ENCODE results near the gene CYB5D1. TPM values are rescaled to one million over a fixed set of nuclear protein-coding genes. Genes with fewer than 3 reads are reported as not detected.

CYB5D1 gene
- total RNA-seq, 4 donors from 2014 or later, result 7.0 to 14.1 (median 9.1) TPM

DNA sequence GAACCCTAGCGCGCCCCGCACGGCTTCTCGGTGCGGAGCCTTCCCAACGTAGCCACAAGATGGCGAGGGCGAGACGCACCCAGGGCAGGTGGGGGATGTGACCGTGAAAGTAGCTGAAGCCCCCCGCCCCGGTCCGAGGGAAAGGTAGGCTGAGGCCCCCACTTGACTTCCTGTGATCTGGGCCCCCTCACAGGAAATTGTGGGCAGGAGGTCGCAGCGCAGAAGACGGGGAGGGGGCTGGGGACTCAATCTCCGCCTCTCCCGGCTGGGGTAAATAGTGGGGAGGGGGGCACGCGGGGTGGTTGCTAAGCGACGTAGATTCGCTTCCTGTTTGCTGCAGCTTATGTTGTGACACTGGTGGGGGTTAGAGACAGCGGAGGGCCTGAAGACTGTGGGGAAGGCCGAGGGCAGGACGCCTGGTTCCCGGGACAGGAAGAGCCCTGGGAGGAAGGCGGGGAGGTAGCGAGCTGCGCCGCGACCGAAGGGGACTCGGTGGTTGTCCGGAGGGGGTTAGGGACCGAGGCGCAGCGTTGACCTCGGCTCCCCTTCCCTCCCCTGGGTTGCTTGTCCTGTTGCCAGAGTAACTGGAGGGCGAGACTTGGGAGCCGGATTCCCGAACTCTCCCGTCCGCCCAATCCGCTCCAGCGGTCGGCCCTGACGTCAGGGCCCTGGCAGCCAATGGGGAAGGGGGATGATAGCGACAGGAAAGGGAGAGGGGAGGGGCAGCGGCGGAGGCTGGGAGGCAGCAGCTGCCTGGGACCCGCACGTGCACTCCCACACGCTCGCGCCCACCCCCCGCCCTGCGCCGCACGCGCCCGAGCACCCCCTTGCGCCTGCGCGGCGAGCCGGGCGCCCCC lies 22.6 kb upstream of the CYB5D1 start:
- intact Hi-C loops (cut with DNase I; ENCODE audit: low total_unique reads), result no loop called here
- WGBS, 2 donors, result 1% methylated on average over 50 to 52 of the region's 69 CpGs
- peak in 1 of 2 donors; percentile 47 for TF ChIP-seq POLR2A (IDR thresholded peaks at IDR 0.05)
- TF ChIP-seq, protein P1, sequence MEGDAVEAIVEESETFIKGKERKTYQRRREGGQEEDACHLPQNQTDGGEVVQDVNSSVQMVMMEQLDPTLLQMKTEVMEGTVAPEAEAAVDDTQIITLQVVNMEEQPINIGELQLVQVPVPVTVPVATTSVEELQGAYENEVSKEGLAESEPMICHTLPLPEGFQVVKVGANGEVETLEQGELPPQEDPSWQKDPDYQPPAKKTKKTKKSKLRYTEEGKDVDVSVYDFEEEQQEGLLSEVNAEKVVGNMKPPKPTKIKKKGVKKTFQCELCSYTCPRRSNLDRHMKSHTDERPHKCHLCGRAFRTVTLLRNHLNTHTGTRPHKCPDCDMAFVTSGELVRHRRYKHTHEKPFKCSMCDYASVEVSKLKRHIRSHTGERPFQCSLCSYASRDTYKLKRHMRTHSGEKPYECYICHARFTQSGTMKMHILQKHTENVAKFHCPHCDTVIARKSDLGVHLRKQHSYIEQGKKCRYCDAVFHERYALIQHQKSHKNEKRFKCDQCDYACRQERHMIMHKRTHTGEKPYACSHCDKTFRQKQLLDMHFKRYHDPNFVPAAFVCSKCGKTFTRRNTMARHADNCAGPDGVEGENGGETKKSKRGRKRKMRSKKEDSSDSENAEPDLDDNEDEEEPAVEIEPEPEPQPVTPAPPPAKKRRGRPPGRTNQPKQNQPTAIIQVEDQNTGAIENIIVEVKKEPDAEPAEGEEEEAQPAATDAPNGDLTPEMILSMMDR (IDR thresholded peaks at IDR 0.05), result no peak
- peak; percentile 96 to 99 for DNase-seq (ENCODE audit: low spot score in 2 of 2)
- peak overlapping the region; percentile 77 for H3K4me3 ChIP-seq (ENCODE audit: low read depth, poor library complexity, severe bottlenecking)

DNA sequence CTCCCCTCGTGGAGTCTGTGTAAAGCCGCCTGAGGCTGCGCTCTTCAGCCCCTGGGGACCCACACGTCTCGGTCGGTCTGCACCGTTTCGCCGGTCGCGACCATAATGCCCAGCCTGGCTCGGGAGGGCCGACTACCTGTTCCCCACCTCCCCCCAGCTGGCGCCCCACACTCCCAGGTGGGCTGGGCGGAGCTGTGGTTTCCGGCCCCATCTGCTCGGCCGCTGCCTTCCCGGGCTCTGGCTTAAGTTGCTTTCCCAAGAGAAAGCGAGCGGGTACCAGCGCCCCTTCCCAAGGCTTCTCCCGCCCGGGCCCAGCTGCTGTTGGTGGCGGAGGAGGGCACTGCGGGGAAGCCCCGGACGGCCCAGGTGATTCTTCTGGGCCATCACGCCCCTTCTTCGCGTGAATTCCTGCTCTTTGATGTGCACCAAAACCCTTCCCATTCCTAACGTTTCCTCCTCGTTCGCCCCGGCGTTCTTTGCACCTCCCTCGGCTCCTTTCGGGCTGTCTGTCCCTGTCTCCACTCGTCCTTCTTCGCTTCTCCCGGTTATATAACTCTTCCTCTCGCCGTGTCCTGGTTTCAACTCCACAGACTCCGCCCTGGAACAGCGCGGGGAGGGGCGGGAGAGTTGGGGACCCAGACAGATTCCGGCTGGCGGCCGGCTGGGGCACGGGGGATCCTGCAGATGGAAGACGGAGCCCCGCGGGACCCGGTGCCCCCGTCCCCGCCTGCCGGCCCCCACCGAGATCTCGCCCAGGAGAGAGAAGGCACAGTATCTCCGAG lies 21.8 kb upstream of the CYB5D1 start:
- H3K4me3 ChIP-seq (ENCODE audit: low read depth, poor library complexity, severe bottlenecking), result peak overlapping the region; percentile 37
- TF ChIP-seq, protein P1 (IDR thresholded peaks at IDR 0.05), result no peak
- TF ChIP-seq POLR2A (IDR thresholded peaks at IDR 0.05), result no peak
- DNase-seq (ENCODE audit: low spot score in 2 of 2), result peak in 1 of 2 donors; percentile 94
- intact Hi-C loops (cut with DNase I; ENCODE audit: low total_unique reads), result no loop called here
- WGBS, 2 donors, result 0 to 1% methylated on average over 56 to 57 of the region's 61 CpGs

DNA sequence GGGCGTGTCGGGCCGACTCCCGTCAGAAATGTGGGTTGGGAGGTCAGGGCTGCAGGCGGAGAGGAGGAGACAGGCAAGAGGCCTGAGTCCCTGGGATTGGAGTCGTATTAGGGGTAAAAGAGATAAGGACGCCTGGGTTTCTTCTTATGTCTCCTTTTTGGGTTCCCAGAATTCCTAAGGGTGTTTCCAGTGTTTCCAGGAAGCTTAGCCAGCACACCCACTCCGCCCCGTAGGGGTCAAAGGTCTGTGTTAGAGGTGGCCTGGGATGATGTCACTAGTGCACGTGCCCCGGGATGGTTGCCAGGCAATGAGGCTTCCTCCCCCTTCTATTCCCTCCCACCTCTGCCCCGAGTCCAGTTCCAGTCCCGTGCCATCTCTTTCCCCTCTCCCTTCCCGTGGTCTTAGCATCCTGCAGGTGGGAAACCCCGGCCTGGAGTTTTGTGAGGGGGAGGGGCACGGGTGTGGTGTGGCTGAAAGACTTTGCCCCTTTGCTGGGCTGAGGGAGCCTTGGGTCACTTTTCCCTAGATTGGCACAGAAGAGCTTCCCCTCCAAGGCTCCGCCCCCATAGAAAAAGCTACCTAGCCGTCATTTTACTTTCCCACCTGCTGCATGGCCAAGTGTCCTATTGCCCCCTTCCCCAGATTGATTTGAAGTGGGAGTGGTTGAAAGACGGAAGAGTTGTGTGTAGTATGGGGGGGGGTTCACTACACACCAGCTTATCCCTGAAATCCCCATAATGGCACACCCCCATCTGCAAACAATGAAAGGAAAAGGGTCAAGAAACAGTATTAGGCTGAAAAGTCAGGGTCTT lies 21.0 kb upstream of the CYB5D1 start:
- peak overlapping the region; percentile 37 for H3K4me3 ChIP-seq (ENCODE audit: low read depth, poor library complexity, severe bottlenecking)
- no peak for TF ChIP-seq POLR2A (IDR thresholded peaks at IDR 0.05)
- TF ChIP-seq, protein P1 (IDR thresholded peaks at IDR 0.05), result peak in 1 of 3 donors; percentile 22
- DNase-seq (ENCODE audit: low spot score in 2 of 2), result peak; percentile 89 to 98
- WGBS, 2 donors, result 2 to 3% methylated on average over 19 of the region's 19 CpGs
- intact Hi-C loops (cut with DNase I; ENCODE audit: low total_unique reads), result no loop called here

DNA sequence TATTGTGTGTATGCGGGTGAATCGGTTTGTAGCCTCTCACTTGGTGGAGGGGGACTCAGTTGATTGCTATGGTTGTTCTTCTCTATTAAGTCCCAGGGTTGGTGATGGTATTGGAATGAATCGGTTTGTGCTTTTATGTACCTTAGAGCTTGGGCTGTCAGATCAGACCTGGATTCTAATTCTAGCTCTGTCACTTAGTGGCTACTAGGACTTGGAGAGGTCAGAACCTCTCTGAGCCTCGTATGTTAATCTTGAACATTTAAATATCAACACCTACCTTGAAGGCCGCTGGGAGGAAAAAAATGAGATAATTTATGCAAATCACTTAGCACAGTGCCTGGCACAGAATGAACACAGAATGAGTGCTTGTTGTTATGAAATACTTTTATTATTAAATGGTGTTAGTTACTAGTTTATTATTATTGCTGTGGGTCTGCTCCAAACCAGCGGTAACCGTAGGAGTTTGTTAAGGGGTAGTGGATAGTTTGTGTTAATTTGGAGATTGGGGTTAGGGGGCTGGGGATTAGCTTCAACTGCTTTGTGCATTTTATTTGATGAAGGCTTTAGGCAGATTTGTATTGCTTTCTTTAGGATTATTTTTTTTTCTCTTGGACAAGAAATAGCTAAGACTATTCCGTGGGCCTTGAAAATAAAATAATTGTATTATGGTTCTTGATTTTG lies 20.3 kb upstream of the CYB5D1 start:
- intact Hi-C loops (cut with DNase I; ENCODE audit: low total_unique reads), result no loop called here
- DNase-seq (ENCODE audit: low spot score in 2 of 2), result no peak
- 7 to 9% methylated on average over 8 of the region's 8 CpGs for WGBS, 2 donors
- H3K4me3 ChIP-seq (ENCODE audit: low read depth, poor library complexity, severe bottlenecking), result no peak overlapping the region
- TF ChIP-seq, protein P1 (IDR thresholded peaks at IDR 0.05), result no peak
- TF ChIP-seq POLR2A (IDR thresholded peaks at IDR 0.05), result no peak
